NCI-H1417 treated with DMSO at 0.1 percent for 48 hours (cell line): ENCODE measurements around the gene PPP3CA.

Experiments
- DNase-seq: peaks from one replicate; lab custom pipeline; 2025; lab: John Stamatoyannopoulos, UW

PPP3CA gene

DNA sequence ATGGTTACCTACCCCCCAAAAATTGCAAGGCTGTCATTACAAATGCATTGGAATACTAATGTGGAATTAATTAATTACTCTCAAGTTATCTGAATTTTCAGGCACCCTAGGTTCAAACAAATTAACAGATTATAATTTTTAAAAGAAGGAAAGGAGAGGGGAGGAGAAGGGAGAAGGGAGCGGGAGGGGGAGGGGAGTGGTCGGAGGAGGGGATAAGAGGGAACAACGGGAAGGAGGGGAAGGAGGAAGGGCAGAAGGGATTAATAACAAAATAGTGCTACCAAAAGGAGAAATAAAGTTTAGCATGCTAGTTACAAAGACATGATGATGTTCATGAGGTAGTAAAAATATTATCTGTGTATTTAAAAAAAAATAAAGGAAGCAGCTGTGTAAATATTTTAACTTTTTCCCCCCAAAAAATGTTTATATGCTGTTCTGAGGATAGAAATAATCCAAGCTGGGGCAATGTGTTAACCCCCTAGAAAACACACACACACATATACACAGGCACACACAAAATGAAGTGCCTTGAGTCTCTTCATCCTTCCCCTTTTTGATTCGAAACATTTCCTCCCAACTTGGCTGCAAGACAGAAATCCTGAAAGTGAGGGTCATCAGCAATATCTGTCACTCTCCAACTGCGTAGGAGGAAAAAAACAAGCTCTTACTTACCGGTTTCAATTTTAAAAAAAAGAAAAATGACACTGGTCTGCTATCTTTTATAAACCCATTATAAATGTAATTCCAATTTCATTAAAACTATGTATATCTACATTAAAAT lies 58.8 kb downstream of the PPP3CA start:
- DNase-seq, result no peak

- DNase-seq, result no peak
Measured at GRCh38 chr4:101287324-101287723, 60.0 kb downstream of the PPP3CA start.

GRCh38 chr4:101286663-101287062 lies 60.7 kb downstream of the PPP3CA start:
- DNase-seq, result no peak

DNA sequence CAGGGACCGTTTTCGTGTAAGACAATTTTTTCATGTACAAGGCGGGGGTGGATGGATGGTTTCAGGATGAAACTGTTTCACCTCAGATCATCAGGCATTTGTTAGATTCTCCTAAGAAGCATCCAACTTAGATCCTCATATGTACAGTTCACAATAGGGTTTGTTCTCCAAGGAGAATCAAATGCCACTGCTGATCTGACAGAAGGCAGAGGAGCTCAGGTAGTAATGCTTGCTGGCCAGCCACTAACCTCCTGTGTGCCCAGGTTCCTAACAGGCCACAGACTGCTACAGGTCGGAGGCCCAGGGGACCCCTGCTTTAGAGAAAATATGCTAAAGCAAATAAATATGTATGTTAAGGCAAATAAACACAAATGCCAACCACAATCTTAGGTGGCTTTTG lies 61.3 kb downstream of the PPP3CA start:
- no peak for DNase-seq

DNA sequence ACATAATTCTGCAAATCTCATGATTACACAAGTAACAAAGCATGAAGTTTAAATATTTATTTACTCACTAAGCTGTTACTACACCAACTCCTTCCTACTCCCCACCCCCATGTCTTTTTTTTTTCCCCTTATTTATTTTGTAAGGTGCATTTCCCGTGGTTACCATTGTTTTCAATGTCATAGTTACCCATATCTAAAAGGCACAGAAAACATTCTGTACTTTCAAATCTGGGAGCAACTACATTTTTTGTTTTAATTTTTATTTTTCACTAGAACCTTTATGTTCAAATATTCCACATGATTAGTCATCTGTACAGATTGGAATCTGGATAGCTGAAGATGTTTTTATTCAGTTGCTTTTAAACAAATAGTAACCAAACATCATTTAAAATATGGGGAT lies 62.8 kb downstream of the PPP3CA start:
- no peak for DNase-seq

- no peak for DNase-seq
Measured at GRCh38 chr4:101283434-101283833, 63.9 kb downstream of the PPP3CA start.

DNA sequence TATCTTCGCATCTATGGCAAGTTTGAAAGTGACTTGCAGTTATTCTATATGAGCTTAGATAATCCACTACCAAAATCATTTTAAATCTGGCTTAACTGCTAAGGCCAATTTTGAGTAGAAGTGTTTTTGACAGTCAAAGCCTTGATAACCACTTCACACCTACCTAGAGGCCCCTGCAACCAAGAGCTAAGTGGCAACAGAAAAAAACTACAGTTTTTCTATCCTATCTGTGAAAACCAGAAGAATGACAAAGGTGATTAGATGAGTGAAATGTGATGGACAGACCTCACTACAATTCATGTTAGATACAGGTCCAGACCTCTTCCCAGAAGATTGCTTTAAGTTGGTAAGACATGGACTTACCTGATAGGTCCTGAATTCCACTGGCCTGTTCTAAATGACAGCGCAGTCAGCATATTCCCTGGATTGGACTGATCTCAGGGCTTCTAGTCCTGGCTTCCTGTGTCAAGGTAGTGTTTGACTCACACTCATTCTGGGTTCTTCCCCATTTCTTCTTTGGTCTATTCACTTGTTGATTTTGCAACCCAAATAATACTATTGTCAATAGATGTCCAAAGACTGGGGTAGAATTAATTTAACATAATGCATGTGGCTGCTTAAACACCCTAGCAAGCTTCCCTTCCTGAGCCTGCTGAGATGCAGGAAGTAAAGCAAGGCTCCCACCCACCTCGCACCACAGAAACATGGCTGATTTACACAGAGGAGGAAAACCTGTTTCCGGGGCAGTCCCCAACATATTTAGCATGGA lies 65.1 kb downstream of the PPP3CA start:
- no peak for DNase-seq

DNA sequence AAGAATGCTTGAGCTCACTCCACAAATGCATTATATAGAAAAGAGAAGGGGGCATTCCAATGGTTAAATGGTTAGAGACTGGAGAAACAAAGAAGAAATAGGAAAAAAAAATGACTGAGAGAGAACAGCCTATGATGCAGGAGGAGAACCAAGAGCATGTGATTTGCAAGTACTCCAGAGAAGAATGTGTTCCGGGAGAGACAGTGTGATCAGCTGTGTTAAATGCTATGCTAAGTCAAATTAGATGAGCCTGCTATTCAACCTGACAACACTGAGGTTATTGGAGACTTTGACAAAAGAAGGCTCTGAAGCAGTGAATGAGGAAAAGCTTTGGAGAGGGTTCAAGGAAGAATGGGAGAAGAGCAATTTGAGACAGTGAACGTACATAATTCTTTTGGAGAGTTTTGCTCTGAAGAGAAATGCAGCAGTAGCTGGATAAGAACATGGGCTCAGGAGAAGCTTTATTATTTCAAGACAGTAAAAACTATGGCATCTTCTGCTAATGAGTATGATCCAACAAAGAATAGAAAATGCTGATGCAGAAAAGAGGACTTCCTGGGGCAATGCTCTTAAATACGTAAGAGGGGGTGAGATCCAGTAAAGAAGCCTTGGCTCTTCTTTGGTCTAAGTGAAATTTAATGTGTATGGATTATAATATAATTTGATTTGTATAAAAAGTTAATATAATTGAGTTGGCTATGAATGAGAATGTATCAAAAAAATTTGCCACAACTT lies 66.3 kb downstream of the PPP3CA start:
- DNase-seq, result no peak

- no peak for DNase-seq
Measured at GRCh38 chr4:101279377-101279871, 67.9 kb downstream of the PPP3CA start.

GRCh38 chr4:101277671-101278070 lies 69.7 kb downstream of the PPP3CA start:
- no peak for DNase-seq

DNA sequence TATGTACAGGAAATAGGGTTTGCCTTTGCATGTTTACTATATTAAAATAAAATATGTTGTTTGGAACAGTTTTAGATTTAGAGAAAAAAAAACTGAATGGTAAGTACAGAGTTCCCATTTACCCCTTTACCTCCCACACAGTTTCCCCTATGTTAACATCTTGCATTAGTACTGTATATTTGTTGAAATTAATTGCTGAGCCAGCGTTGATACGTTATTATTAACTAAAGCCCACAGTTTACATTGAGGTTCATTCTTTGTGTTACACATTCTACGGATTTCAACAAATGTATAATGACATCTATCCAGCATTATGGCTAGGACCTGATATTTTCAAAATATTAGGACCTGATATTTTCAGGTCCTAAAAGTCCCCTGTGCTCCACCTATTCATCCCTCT lies 70.7 kb downstream of the PPP3CA start:
- DNase-seq, result no peak

GRCh38 chr4:101274888-101275752 lies 72.2 kb downstream of the PPP3CA start:
- DNase-seq, result no peak

DNA sequence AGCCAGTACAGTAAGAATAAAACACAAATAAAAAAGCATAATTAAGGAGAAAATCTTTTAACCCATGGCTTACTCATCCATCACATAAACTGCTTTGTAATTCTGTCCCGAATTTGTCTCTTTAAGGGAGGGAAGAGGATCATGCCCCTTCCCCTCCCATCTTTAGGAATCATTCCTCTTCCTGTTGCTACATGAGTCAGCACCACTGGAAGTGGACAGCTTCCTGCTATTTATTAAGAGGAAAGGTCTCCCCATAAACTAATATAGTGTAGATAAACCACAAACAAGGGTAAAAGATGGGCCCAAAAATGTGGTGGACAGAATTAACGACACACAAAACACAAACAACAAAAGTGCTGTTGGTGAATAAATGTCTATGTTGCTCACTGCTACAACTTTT lies 75.8 kb downstream of the PPP3CA start:
- no peak for DNase-seq

DNA sequence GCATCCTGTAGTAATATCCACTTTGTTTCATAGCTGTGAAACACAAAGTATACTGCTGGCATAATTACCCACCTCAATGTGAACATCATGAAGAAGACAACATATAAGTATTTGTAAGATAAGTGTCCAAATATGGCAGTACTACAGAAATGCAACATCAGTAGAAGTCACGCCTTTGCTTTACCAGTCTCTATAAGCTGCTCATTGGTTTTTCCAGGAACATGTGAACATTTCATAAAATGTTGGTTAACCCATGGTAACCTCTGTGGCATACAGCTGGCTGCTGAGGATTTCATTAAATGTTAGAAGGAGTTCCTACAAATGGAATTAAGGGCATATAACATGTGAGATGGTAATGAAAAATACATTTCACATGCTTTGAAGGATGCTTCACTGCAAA lies 77.6 kb downstream of the PPP3CA start:
- no peak for DNase-seq

DNA sequence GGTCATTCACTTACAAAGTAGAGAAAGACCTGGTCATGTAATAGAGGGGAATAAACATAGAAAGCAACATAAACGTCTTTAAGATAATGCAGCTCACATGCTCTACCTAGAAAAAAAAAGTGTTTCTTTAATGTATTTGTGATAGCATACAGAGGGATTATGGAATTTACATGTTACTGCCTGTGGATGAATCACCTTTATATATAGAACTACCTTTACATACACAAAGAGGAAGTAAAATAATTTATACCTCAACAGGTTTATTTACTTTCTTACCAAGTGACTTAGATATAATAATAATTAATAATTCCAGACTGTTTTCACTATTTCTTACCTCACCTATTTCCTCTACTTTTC lies 81.5 kb downstream of the PPP3CA start:
- DNase-seq, result no peak

DNA sequence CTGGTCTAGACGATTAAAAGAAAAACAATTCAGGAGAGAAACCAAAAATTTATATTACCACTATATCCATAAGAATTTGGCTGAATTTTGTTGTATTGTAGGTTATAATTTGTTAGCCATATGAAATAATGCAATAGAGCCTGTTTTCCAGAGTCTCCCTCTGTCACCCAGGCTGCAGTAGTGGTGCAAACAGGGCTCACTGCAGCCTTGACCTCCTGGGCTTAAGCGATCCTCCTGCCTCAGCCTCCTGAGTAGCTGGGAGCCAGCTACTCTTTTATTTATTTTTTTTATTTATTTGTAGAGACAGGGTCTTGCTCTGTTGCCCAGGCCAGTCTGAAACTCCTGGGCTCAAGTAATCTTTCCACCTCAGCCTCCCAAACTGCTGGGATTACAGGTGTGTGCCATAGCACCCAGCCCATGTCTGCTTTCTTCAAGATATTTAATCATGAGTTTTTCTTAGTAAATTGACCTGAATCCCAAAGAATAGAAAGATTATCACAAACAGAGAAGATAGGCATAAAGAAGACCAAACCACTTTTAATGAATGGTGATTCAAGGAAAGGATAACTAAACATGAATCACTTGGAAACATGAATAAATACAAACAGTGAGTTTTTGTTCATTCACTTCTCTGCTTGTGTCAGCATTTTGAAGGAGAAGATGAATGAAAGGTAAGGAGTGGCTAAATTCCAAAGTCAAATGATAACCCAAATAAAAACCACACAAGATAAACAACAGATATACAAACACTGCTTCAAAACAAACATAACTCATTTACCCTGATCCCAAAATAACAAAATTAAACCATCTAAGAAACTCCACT lies 82.1 kb downstream of the PPP3CA start:
- DNase-seq, result no peak

DNA sequence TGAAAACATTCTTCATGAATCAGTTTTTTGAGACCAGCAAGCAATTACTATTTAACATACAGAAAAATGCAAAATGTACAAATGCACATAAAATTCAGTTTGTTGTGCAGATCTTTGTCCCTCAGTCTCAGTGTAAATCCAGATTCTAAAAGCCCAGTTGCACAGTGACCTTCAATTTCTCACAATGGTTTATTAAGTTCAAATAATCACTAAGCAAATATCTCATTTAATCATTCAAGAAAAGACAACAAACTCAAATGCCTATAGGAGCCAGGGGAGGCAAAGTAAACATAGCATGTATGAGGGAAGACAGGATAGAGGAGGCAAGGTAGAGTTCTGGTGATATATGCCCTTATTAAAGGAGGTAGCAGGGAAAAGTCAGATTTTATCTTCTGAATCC lies 82.8 kb downstream of the PPP3CA start:
- DNase-seq, result no peak

DNA sequence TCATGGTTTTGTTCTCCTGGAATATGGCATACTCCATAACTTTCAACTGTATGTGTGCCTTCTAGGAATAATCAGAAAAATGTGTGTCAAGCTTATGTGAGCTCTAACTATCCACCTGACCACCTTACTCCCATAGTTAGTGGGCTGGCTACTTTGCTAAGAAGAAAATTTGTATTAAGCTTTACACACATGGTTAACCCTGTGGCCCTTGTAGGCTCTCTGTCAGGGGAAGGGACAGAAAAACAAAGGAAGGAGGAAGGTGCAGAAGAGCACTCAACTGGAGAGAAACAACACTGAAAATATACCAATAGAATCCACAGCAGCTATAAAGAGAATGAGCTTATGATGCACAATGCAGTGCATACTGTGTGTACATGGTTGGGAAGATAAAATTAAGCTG lies 84.6 kb downstream of the PPP3CA start:
- DNase-seq, result no peak

DNA sequence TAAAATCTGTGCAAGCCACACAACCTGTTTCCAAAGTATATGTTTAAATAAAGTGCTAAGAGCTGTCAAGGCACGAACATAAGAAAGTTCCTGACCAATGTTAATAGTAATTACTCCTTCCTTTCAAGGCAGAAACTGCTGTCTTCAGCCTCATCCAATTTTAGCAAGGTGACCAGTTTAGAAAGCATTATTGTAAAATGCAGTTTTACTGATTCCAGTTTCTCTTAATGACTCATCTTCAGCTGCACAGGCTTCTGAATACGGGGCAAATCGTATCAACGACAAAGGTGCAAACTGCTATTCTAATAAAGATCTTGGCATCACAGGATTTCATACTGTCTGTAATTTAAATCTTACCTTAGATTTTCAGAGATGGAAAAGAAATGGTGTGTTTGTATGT lies 87.5 kb downstream of the PPP3CA start:
- no peak for DNase-seq

DNA sequence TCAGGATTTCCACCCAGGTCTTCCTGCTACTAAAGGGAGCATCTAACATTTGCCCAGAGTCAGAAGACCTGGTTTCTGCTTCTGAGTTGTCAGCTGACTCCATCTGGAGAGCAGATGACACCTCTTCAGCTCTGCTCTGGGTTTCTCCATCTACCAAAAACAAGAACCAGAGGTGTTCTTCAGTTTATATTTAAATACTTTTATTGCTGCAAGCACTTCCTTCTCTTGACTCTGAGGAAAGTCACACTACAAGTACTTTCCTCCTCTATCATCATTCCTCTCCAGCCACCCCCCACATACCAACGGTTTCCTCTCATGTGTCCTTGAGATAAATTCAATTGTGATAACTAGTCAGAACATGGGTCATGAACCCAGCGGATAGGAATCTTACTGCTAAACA lies 88.4 kb downstream of the PPP3CA start:
- DNase-seq, result no peak

DNA sequence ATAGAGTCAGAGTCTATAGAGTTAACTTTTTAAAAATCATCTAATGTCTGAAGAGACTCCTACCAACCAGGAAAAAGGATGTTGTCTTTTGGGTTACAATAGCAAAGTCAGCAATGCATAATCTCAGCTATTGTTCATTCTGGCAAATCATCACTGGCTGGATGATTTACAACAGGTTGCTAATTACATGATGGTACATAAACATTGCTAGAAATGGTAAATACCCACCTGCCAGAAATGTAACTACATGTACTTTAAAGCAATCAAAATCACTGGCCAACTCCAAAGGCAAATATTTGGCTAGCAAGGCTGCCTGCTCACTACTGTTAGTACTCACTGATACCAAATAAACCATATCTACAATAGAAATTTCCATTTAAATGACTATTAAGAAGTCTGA lies 91.1 kb downstream of the PPP3CA start:
- peak; percentile 95 for DNase-seq
